IMR-90 (cell line): ENCODE measurements around the gene CFAP251.

Experiments
- CEBPB ChIP-seq: IDR thresholded peaks from 2 replicates; pipeline ENCODE4 v1.6.1; 2012; ENCODE audit warnings: low read depth, low read length, improper control_type of control experiment
- CHD1 ChIP-seq: IDR thresholded peaks from 2 replicates; pipeline ENCODE4 v1.6.1; 2012; ENCODE audit warnings: low read depth, low read length, improper control_type of control experiment
- FOS ChIP-seq: fragments of 150-350 bp; IDR thresholded peaks from 2 replicates; pipeline ENCODE4 v1.6.1; 2016; ENCODE audit warnings: low read depth, low read length
- MAFK ChIP-seq: IDR thresholded peaks from 2 replicates; pipeline ENCODE4 v1.6.1; 2012; ENCODE audit warnings: low read depth, low read length, improper control_type of control experiment
- MAZ ChIP-seq: IDR thresholded peaks from 2 replicates; pipeline ENCODE4 v1.6.1; 2012; ENCODE audit warnings: low read depth, mild to moderate bottlenecking, low read length, improper control_type of control experiment, moderate library complexity, borderline replicate concordance
- MXI1 ChIP-seq: IDR thresholded peaks from 2 replicates; pipeline ENCODE4 v1.6.1; 2012; ENCODE audit warnings: low read depth, mild to moderate bottlenecking, low read length, moderate library complexity, borderline replicate concordance
- POLR2A ChIP-seq: IDR thresholded peaks from 2 replicates; pipeline ENCODE4 v1.6.1; 2012; ENCODE audit warnings: mild to moderate bottlenecking, low read depth, low read length
- RAD21 ChIP-seq: IDR thresholded peaks from 2 replicates; pipeline ENCODE4 v1.6.1; 2012; ENCODE audit warnings: low read length, improper control_type of control experiment
- RCOR1 ChIP-seq: IDR thresholded peaks from 2 replicates; pipeline ENCODE4 v1.6.1; 2012; ENCODE audit warnings: mild to moderate bottlenecking, low read length, improper control_type of control experiment; ENCODE audit not compliant: insufficient replicate concordance
- RFX5 ChIP-seq: IDR thresholded peaks from 2 replicates; pipeline ENCODE4 v1.8.0; 2012; ENCODE audit warnings: low read depth, mild to moderate bottlenecking, low read length, moderate library complexity
- TF ChIP-seq, protein P1 (sequence below): conservative IDR thresholded peaks from 2 replicates; pipeline ENCODE4 v1.5.1; 2012; ENCODE audit warnings: mild to moderate bottlenecking, low read depth, low read length, improper control_type of control experiment
- TF ChIP-seq, protein P2 (sequence below): fragments of 150-350 bp; IDR thresholded peaks from 2 replicates; pipeline ENCODE4 v1.6.1; 2017; ENCODE audit warnings: mild to moderate bottlenecking, antibody characterized with exemption, low read length, low read depth

DNA sequence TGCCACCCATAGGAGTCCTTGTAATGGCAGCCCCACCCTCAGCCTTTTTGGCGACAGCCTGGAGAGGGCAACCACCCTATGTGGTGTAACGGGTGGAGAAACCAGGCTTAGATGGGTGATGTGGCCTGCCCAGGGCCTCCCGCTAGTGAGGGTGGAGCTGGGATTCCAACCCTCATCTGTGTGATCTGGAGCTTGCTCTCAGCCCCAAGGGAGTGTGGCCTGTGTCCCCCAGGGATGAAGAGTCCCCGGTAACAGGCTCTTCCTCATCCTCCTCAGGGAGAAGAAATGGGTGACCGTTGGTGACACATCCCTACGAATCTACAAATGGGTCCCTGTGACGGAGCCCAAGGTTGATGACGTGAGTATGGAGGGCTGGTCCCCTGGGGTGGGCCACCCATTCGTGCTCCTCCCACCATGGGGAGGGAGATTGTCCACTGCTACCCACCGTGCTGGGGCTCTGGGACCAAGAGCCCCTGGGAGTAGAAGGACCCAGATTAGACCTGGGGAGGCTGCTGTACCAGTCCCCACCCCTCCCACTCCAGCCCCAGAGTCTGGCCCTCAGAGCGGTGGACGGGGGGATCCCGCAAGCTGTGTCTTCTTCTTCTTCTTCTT, 112.1 kb downstream of the CFAP251 start:
- TF ChIP-seq, protein P1, sequence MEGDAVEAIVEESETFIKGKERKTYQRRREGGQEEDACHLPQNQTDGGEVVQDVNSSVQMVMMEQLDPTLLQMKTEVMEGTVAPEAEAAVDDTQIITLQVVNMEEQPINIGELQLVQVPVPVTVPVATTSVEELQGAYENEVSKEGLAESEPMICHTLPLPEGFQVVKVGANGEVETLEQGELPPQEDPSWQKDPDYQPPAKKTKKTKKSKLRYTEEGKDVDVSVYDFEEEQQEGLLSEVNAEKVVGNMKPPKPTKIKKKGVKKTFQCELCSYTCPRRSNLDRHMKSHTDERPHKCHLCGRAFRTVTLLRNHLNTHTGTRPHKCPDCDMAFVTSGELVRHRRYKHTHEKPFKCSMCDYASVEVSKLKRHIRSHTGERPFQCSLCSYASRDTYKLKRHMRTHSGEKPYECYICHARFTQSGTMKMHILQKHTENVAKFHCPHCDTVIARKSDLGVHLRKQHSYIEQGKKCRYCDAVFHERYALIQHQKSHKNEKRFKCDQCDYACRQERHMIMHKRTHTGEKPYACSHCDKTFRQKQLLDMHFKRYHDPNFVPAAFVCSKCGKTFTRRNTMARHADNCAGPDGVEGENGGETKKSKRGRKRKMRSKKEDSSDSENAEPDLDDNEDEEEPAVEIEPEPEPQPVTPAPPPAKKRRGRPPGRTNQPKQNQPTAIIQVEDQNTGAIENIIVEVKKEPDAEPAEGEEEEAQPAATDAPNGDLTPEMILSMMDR = no peak
- TF ChIP-seq CEBPB (no peak), MAZ (no peak), CHD1 (no peak), POLR2A (no peak), MAFK (no peak), MXI1 (no peak), RFX5 (no peak), RCOR1 (no peak), RAD21 (no peak), FOS (no peak)
- TF ChIP-seq, protein P2, sequence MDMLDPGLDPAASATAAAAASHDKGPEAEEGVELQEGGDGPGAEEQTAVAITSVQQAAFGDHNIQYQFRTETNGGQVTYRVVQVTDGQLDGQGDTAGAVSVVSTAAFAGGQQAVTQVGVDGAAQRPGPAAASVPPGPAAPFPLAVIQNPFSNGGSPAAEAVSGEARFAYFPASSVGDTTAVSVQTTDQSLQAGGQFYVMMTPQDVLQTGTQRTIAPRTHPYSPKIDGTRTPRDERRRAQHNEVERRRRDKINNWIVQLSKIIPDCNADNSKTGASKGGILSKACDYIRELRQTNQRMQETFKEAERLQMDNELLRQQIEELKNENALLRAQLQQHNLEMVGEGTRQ = no peak
